ENCODE data around the gene LARGE1. TPM values are rescaled to one million over a fixed set of nuclear protein-coding genes. Genes with fewer than 3 reads are reported as not detected.

The LARGE1 gene
- total and polyA plus RNA-seq, 10 donors, result 1.9 to 35.8 (median 22.8) TPM

DNA sequence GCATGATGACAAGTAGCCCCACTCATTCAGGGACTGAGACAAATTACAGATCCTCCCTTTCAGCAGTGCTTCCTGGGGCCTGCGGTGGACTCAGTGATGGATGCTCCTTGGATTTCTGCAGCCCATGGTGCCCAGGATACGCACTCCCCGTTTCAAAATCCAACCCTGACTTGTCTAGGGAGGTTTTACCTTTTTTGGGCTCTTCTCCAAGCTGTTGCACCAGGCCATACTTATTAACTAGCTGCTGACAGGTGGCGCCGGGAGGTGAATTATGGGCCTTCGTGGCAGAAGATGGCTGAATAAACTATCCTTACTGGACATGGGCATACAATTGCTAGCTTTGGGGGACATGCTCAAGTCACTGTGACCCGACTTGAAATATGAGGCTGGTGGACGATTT, 537.8 kb downstream of the LARGE1 start:
- no peaks in the 10 kb centered on the region for H3K27me3 ChIP-seq (replicated peaks in 1 of 7)
- WGBS, 5 donors, result 80 to 90% (median 88%) methylated on average over 7 to 8 of the region's 8 CpGs
- H3K4me1 ChIP-seq, result no peaks in the 10 kb centered on the region
- no peak overlapping the region for H3K4me3 ChIP-seq
- no peak for TF ChIP-seq POLR2AphosphoS5 (IDR thresholded peaks at IDR 0.05)
- TF ChIP-seq, protein P1, sequence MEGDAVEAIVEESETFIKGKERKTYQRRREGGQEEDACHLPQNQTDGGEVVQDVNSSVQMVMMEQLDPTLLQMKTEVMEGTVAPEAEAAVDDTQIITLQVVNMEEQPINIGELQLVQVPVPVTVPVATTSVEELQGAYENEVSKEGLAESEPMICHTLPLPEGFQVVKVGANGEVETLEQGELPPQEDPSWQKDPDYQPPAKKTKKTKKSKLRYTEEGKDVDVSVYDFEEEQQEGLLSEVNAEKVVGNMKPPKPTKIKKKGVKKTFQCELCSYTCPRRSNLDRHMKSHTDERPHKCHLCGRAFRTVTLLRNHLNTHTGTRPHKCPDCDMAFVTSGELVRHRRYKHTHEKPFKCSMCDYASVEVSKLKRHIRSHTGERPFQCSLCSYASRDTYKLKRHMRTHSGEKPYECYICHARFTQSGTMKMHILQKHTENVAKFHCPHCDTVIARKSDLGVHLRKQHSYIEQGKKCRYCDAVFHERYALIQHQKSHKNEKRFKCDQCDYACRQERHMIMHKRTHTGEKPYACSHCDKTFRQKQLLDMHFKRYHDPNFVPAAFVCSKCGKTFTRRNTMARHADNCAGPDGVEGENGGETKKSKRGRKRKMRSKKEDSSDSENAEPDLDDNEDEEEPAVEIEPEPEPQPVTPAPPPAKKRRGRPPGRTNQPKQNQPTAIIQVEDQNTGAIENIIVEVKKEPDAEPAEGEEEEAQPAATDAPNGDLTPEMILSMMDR (IDR thresholded peaks at IDR 0.05 in 8 of 11, conservative IDR thresholded peaks at IDR 0.05 in 3 of 11), result no peak
- TF ChIP-seq POLR2A (IDR thresholded peaks at IDR 0.05), result no peak
- H3K27ac ChIP-seq, result no peak overlapping the region
- peaks cover 0 to 51% (median 7%) of the 10 kb centered on the region in 6 donors for H3K36me3 ChIP-seq
- intact Hi-C loops (cut with DNase I; ENCODE audit: low total_unique reads), result no loop called here
- DNase-seq, result no peak
- peaks cover 0 to 25% (median 18%) of the 10 kb centered on the region in 8 donors for H3K9me3 ChIP-seq

DNA sequence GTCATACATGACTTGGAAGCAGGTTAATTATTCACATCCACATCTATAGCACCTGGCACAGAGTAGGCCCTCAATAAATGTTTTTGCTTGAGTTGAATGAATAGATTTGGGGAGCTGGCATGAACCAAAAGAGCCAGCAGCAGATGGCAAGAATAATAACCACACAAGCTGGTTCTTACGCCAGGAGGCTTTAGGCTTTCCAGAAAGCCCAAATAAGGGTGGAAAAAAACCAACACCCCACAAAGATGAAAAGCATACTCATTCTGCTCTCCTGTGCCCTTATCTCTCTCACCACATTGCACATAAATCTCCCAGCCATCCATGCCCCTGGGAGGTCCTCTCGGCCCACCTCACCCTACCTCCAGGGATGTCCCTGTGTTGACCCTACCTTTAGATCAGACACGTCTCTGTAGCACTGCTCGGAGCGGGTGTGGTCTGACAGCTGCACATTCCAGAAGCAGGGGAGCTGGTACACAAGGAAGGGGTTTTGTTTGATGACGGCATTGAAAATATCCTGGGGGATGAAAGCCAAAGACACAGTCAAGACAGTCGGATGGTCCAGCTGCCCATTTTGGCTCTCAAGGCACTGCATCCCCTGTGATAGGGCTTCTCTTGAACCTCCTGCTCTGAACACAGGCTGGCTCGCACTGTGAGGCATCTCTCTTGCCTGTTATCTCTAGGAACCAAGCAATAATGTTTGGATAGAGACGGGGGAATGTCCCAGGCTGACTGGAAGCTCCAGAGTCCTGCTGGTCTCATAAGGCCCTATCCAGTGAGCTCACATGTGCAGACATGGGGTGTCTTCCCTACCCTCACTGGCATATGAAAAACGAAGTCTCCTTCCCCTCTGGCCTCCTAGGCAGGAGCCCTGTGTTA, 538.5 kb downstream of the LARGE1 start:
- no peaks in the 10 kb centered on the region for H3K27me3 ChIP-seq (replicated peaks in 1 of 7)
- H3K4me3 ChIP-seq, result no peak overlapping the region
- TF ChIP-seq POLR2A (IDR thresholded peaks at IDR 0.05) (no peak), POLR2AphosphoS5 (IDR thresholded peaks at IDR 0.05) (no peak)
- TF ChIP-seq, protein P1 (IDR thresholded peaks at IDR 0.05 in 8 of 11, conservative IDR thresholded peaks at IDR 0.05 in 3 of 11), result no peak
- no peaks in the 10 kb centered on the region for H3K4me1 ChIP-seq
- intact Hi-C loops (cut with DNase I; ENCODE audit: low total_unique reads), result no loop called here
- peaks cover 0 to 51% (median 7%) of the 10 kb centered on the region in 6 donors for H3K36me3 ChIP-seq
- 83 to 89% (median 89%) methylated on average over 9 to 10 of the region's 10 CpGs for WGBS, 5 donors
- H3K9me3 ChIP-seq, result peaks cover 0 to 30% (median 23%) of the 10 kb centered on the region in 8 donors
- H3K27ac ChIP-seq, result no peak overlapping the region
- no peak for DNase-seq

GRCh38 chr22:33380789-33381530, 539.3 kb downstream of the LARGE1 start:
- DNase-seq, result no peak
- no peak overlapping the region for H3K27ac ChIP-seq
- peaks cover 0 to 51% (median 7%) of the 10 kb centered on the region in 6 donors for H3K36me3 ChIP-seq
- H3K4me1 ChIP-seq, result no peaks in the 10 kb centered on the region
- 70 to 81% (median 77%) methylated on average over 4 of the region's 4 CpGs for whole genome bisulfite sequencing, 5 donors
- no peak overlapping the region for H3K4me3 ChIP-seq
- H3K27me3 ChIP-seq (replicated peaks in 1 of 7), result no peaks in the 10 kb centered on the region
- intact Hi-C loops (cut with DNase I; ENCODE audit: low total_unique reads), result no loop called here
- peaks cover 0 to 30% (median 23%) of the 10 kb centered on the region in 8 donors for H3K9me3 ChIP-seq
- TF ChIP-seq POLR2A (IDR thresholded peaks at IDR 0.05) (no peak), POLR2AphosphoS5 (IDR thresholded peaks at IDR 0.05) (no peak)
- TF ChIP-seq, protein P1 (IDR thresholded peaks at IDR 0.05 in 8 of 11, conservative IDR thresholded peaks at IDR 0.05 in 3 of 11), result no peak

DNA sequence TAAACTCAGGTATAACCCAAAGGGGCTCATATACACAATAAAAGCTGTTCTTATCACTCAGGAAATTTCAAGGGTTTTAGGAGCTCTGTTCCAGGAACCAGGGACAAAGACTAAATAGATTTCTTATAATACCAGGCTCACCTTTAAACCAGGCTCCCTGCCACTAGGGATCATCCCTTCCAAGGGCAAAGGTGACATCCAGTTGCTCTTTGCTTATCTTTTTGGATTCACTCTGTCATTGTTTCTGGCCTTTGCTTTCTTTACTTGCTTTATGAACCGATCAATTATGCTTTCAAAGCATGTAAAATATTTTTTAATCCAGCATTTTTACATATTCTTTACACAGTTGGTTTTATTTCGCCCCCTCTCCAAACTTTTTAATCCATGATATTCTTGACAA, 540.4 kb downstream of the LARGE1 start:
- H3K27ac ChIP-seq, result no peak overlapping the region
- DNase-seq, result no peak
- H3K36me3 ChIP-seq, result peaks cover 0 to 51% (median 7%) of the 10 kb centered on the region in 6 donors
- no peaks in the 10 kb centered on the region for H3K4me1 ChIP-seq
- 86 to 95% (median 91%) methylated on average over 2 of the region's 2 CpGs for WGBS, 5 donors
- peaks cover 0 to 30% (median 23%) of the 10 kb centered on the region in 8 donors for H3K9me3 ChIP-seq
- intact Hi-C loops (cut with DNase I; ENCODE audit: low total_unique reads), result no loop called here
- no peak overlapping the region for H3K4me3 ChIP-seq
- TF ChIP-seq, protein P1 (IDR thresholded peaks at IDR 0.05 in 8 of 11, conservative IDR thresholded peaks at IDR 0.05 in 3 of 11), result no peak
- TF ChIP-seq POLR2A (IDR thresholded peaks at IDR 0.05) (no peak), POLR2AphosphoS5 (IDR thresholded peaks at IDR 0.05) (no peak)
- H3K27me3 ChIP-seq (replicated peaks in 1 of 7), result no peaks in the 10 kb centered on the region
